ENCODE data around the gene RASSF1. TPM values are rescaled to one million over a fixed set of nuclear protein-coding genes. Genes with fewer than 3 reads are reported as not detected.

RASSF1 gene
- total and polyA plus RNA-seq, 2 of the 8 experiments (the other 6 are each of a cell fraction or from before 2014, with no cell fraction given), result 10.3 to 15.7 TPM

GRCh38 chr3:50319894-50320625, 20.6 kb downstream of the RASSF1 start:
- DNase-seq (ENCODE audit: low read depth in 1 of 2, low spot score in 2 of 2) (no peak), FAIRE-seq (no peak)
- no peak overlapping the region for H4K8ac ChIP-seq (ENCODE audit: extremely low read depth, insufficient read depth, low read length)
- H3K79me2 ChIP-seq (ENCODE audit: control insufficient read depth in 1 of 2, insufficient read depth in 2 of 2, low read length in 2 of 2), result peaks cover 0 to 25% of the 10 kb centered on the region in 2 experiments; a peak in 3 of 4 replicates
- H2BK15ac ChIP-seq (ENCODE audit: low read length), result peak overlapping the region; percentile 31
- H3K4ac ChIP-seq (replicated peaks; ENCODE audit: insufficient read length, low read depth, low read length), result peak overlapping the region; percentile 6
- peak overlapping the region; percentile 32; the same call in 1 of the 2 replicates for H2AK5ac ChIP-seq (ENCODE audit: low read depth, low read length)
- peak overlapping the region; percentile 86 to 100 (median 94) for H3K9ac ChIP-seq (replicated peaks in 1 of 4; ENCODE audit: extremely low read depth in 1 of 4, low read depth in 3 of 4, low read length in 3 of 4)
- CTCF ChIA-PET (ENCODE audit: partially characterized antibody), result interaction anchor here (0.6 to 5.6 kb wide), 13 partner anchors 13 to 628 kb away, joined by 3 to 60 read pairs (median 5); partner anchors contain the start of genes HYAL1, HYAL3 and NAA80
- peak overlapping the region; percentile 72; the same call in 1 of the 2 replicates for H3K27ac ChIP-seq (ENCODE audit: low read depth, low read length)
- POLR2A ChIA-PET (ENCODE audit: partially characterized antibody), result interaction anchor here (0.7 to 12.6 kb wide), 14 partner anchors 10 to 161 kb away, joined by 3 to 149 read pairs (median 5); partner anchors contain the start of genes HYAL1, HYAL3, LSMEM2 and NAA80
- no peak overlapping the region for H3K56ac ChIP-seq (replicated peaks; ENCODE audit: insufficient read length, low read depth, low read length)
- WGBS, 2 experiments (ENCODE audit: extremely low coverage in 1 of 2, insufficient coverage in 1 of 2, insufficient read length in 1 of 2, insufficient replicate concordance in 2 of 2, low coverage in 1 of 2, low lambda C conversion rate in 2 of 2, missing lambda C conversion rate in 1 of 2), result 94% methylated on average over 29 of the region's 29 CpGs; no CpG with 5 or more reads in 1 of the 2 experiments
- H2BK5ac ChIP-seq (ENCODE audit: low read depth, low read length), result peak overlapping the region; percentile 62
- no peak overlapping the region for H3K23ac ChIP-seq (ENCODE audit: insufficient read length)
- H4K5ac ChIP-seq (ENCODE audit: insufficient read length, low read depth, low read length), result no peak overlapping the region
- H3K79me1 ChIP-seq (ENCODE audit: low read depth, low read length), result peaks cover 20% of the 10 kb centered on the region
- no peak overlapping the region for H2BK120ac ChIP-seq (replicated peaks; ENCODE audit: low read depth, low read length)
- no peaks in the 10 kb centered on the region for H3K9me3 ChIP-seq (ENCODE audit: insufficient read depth in 2 of 2, low read depth in 1 of 2, low read length in 1 of 2)
- H3K4me1 ChIP-seq (replicated peaks in 1 of 4; ENCODE audit: control insufficient read depth in 3 of 4, insufficient read depth in 4 of 4, low read length in 3 of 4), result peaks cover 0 to 35% (median 19%) of the 10 kb centered on the region in 4 experiments; a peak in 6 of 7 replicates
- peak overlapping the region; percentile 1 for H4K91ac ChIP-seq (replicated peaks; ENCODE audit: insufficient read length, low read length)
- peaks cover 16 to 34% (median 28%) of the 10 kb centered on the region in 4 experiments for H3K36me3 ChIP-seq (ENCODE audit: control insufficient read depth in 2 of 4, insufficient read depth in 4 of 4, low read length in 3 of 4)
- no peak overlapping the region for H2BK20ac ChIP-seq (ENCODE audit: low read length)
- H3K4me3 ChIP-seq (ENCODE audit: extremely low read depth in 1 of 4, insufficient read depth in 2 of 4, low read depth in 3 of 4, low read length in 4 of 4), result peak overlapping the region; percentile 89 to 96 (median 94)
- H3K14ac ChIP-seq (ENCODE audit: insufficient read length), result no peak overlapping the region
- no peak overlapping the region for H2AFZ ChIP-seq (ENCODE audit: low read length)
- no peak overlapping the region for H2BK12ac ChIP-seq (ENCODE audit: low read depth, low read length)
- H3K4me2 ChIP-seq (ENCODE audit: insufficient read depth in 1 of 2, low read depth in 2 of 2, low read length in 2 of 2), result peak overlapping the region; percentile 97
- no peak overlapping the region for H3K18ac ChIP-seq (ENCODE audit: extremely low read depth, low read length)
- TF ChIP-seq ASH2L (IDR thresholded peaks at IDR 0.05; ENCODE audit: low read length), result no peak
- TF ChIP-seq ZNF274 (IDR thresholded peaks at IDR 0.05; ENCODE audit: borderline replicate concordance, extremely low read depth, low read length), result no peak
- H4K20me1 ChIP-seq (replicated peaks in 1 of 2; ENCODE audit: control insufficient read depth in 1 of 2, insufficient read depth in 2 of 2, low read length in 2 of 2), result peaks cover 19 to 35% of the 10 kb centered on the region in 2 experiments
- no peaks in the 10 kb centered on the region for H3K27me3 ChIP-seq (replicated peaks in 1 of 4; ENCODE audit: control insufficient read depth in 3 of 4, extremely low read depth in 1 of 4, insufficient read depth in 3 of 4, low read length in 3 of 4)
- H3K23me2 ChIP-seq (ENCODE audit: low read depth, low read length), result peaks cover 17% of the 10 kb centered on the region

Measured in H1 (cell line).